DND-41 (cell line): Measurements from ENCODE around the gene IAH1.

Experiments used
- CTCF ChIP-seq: IDR thresholded peaks from 2 replicates; pipeline ENCODE4 v1.5.1; 2012; ENCODE audit warnings: borderline replicate concordance, low read length, moderate library complexity, mild to moderate bottlenecking; ENCODE audit not compliant: poor library complexity, severe bottlenecking; ENCODE audit errors: extremely low read depth
- EZH2 ChIP-seq: IDR thresholded peaks from 3 replicates; pipeline ENCODE4 v1.6.1; 2012; ENCODE audit warnings: borderline replicate concordance, low read depth, mild to moderate bottlenecking, moderate library complexity, low read length, inconsistent platforms; ENCODE audit not compliant: severe bottlenecking

- TF ChIP-seq CTCF (no peak), EZH2 (no peak)
These were observed 19.7 kb downstream of the IAH1 start for GRCh38 chr2:9494081-9494480.
